Measurements from ENCODE around the gene ACSL1.
A peak's percentile ranks its signal among the peaks of the same experiment; 100 is the strongest.
"Not testable (repeated sequence)": the region's sequence is repeated elsewhere in the genome, so short reads cannot be mapped to it uniquely, and the experiment has no call there.

ACSL1 gene

GRCh38 chr4:184839075-184839399, 13.3 kb upstream of the ACSL1 start:
- DNase-seq, result not testable (repeated sequence)

DNA sequence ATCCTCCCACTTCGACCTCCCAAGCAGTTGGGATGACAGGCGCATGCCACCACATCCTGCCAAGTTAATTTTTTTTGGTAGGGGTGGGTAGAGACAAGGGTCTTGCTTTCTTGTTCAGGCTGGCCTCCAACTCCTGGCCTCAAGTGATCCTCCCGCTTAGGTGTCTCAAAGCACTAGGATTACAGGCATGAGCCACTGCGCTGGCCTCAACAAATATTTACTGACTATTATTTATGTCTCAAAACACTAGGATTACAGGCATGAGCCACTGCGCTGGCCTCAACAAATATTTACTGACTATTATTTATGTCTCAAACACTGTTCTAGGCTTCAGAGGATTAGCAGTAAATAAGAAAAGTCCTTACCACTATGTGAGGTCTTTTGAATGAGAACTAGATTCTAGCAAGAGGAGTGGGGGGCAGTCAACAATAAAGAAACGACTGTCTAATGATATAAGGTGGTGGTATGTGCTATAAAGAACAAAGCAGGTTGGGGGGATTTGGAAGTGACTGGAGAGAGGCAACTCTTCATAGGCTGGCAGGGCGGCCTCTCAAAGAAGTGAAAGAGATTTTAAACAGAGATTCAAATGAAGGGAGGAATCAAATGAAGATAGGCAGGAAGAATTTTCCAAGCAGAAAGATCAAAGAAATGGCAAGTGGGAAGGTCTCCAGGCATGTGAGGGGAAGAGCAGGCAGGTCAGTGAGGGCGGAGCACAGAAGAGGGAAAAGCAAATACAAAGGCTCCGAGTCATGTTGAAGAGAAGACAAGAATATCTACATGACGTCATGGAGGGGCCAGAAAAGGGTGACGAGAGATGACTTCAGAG, 12.7 kb upstream of the ACSL1 start:
- DNase-seq, result no peak

DNA sequence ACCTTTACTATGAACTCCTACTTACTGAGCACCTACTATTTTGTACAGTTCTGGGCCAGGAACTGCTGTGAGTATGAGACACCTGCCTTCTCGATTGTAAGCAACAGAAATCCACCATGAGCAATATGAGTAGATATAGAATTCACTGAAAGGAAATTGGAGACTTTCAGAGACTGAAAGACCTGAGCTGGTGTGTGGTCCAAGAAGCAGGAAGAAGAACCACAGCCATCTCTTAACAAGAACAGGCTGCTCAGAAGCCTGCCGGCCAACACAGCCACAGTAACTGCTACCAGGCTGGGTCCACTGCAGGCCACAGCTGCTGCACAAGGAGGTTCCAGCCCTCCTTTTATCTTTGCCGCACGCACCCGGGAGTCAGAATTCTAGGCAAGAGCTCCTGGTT, 10.8 kb upstream of the ACSL1 start:
- DNase-seq, result no peak

GRCh38 chr4:184833046-184833838, 7.5 kb upstream of the ACSL1 start:
- no peak for DNase-seq

DNA sequence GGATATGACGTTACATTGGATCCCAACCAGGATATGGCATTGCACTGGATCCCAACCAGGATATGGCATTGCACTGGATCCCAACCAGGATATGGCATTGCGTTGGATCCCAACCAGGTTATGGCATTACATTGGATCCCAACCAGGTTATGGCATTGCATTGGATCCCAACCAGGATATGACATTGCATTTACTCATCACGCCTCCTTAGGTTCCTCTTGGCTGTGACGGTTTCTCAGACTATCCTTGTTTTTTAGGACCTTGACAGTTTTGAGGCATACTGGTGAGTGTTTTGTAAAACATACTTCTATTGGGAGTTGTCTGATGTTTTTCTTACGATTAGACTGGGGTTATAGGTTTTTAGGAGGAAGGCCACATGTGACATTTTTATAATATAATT, 5.4 kb upstream of the ACSL1 start:
- DNase-seq, result no peak

- DNase-seq, result no peak
Observed at GRCh38 chr4:184826691-184827270, 1.0 kb upstream of the ACSL1 start.

- DNase-seq, result no peak
Observed at GRCh38 chr4:184825141-184825895, 450 bp downstream of the ACSL1 start.

DNA sequence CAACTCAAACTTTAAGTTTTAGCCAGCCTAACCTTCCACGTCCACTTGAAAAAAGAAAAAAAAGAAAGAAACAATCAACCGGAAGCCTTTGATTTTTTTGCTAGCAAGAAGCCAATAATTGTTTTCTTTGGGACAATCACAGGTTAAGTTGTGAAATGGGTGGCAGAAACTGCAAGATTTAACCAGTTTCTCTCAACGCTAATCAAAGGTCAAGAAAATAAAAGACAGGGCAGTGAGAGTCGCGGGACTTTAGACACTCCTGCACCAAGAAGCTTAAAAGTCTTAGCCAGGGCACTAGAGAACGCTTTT, 1.0 kb downstream of the ACSL1 start:
- DNase-seq, result no peak

DNA sequence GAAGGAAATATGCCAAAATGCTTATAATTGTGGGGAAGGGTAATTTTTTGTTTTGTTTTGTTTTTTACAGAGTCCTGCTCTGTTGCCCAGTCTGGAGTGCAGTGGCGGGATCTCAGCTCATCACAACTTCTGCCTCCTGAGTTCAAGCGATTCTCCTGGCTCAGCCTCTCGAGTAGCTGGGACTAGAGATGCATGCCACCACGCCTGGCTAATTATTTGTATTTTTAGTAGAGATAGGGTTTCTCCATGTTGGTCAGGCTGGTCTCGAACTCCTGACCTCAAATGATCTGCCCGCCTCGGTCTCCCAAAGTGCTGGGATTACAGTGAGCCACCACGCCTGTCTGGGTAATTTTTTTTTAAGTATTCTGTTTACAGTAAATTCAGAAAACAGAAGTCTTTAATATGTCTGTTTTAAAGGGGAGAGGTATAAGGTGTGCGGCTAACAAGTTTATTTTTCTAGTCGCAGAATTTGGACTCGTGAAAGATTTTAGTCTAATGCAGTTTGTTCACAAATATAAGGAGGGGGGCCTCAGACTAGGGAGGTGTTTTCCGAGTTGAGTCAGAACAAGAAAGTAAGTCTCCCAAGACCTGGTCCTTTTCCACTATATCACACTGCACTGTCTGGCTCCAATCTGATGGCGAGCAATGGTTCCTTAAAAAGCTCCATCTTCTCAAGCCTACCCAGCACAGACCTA, 1.5 kb downstream of the ACSL1 start:
- no peak for DNase-seq

DNA sequence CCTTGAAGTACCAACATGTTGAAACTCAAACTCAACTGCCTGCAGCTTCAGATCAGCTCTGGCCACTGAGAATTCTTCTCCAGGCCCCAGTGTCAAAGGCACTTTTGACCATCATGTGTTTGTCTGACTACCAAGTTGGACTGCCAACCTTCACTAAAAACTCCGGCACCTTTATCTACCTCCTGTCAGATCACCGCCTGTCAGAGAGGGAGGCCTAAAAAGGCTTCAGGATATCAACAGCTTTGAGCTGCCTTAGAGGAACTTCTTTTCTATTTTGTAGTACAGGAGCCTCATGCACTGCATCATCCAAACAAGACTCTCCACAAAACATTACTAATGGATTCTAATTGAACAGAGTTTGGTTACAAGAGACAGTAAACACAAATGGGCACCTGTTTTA, 2.8 kb downstream of the ACSL1 start:
- no peak for DNase-seq

DNA sequence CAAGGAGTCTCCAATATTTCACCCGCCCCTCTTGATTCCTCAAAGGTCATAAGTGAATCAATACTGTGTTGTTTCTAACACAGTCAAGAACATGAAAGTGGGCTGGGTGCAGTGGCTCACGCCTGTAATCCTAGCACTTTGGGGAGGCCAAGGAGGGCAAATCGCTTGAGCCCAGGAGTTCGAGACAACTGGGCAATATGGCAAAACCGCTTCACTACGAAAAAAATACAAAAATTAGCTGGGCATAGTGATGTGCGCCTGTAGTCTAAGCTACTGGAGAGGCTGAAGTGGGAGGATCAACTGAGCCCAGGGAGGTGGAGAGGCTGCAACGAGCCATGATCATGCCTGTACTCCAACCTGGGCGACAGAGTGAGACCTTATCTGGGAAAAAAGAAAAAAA, 3.4 kb downstream of the ACSL1 start:
- no peak for DNase-seq

- no peak for DNase-seq
Observed at GRCh38 chr4:184821242-184821641, 4.5 kb downstream of the ACSL1 start.

- DNase-seq, result no peak
Observed at GRCh38 chr4:184819786-184820185, 6.0 kb downstream of the ACSL1 start.

- DNase-seq, result no peak
Observed at GRCh38 chr4:184818216-184818564, 7.6 kb downstream of the ACSL1 start.

DNA sequence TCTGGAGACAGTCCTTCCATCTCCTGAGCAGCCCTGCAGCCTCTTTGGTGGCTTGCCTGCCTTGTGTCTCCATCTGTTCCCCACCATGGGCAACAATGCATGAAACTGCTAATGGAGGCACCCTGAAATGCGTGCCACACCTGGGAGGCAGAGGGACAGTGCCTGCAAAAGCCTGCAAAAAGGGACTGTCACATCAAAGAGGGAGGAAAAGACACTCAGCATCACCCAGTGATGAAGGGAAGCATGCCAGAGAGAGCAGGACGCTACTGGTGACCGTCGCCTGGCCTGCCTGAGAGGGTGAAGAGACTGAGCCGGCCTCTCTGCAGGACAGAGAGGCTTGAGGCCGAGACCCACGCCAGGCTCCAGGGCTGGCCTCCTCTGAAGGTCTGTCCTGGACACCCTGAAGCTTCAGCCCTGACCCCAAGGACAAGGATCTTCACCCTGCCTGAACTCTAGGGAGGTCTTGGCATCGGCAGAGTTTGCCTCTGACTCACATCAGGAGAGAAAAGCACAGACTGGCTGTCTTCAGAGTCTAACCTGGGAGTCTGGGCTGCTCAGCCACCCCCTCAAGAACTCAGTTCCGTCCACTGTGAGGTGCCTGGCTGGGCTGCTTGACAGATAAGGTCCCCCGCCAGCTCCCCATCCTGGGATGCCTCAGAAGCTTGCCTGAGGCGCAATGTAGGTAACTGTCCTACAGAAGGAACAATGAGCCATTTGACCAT, 8.1 kb downstream of the ACSL1 start:
- no peak for DNase-seq

- no peak for DNase-seq
Observed at GRCh38 chr4:184816962-184817361, 8.8 kb downstream of the ACSL1 start.

GRCh38 chr4:184815046-184815877, 10.5 kb downstream of the ACSL1 start:
- peak; percentile 65 for DNase-seq

- DNase-seq, result no peak
Observed at GRCh38 chr4:184814686-184815045, 11.1 kb downstream of the ACSL1 start.

GRCh38 chr4:184812651-184813181, 13.1 kb downstream of the ACSL1 start:
- DNase-seq, result no peak

DNA sequence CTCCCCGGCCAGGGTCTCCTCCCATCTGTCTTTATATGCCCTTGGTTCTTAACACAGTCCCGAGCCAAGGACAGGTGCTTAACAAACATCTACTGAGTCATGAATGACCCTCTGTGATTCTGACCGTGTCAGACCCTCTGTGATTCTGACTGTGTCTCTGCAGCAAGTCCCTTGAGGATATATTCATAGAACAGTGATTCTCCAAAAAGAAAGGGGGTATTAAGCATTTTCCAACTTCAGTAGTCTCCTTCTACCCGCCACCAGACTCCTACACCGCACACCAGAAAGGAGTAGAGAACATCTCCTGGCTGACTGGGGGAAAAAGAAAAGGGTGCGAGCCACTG, 13.6 kb downstream of the ACSL1 start:
- DNase-seq, result no peak

- no peak for DNase-seq
Observed at GRCh38 chr4:184811526-184812198, 14.1 kb downstream of the ACSL1 start.
